Measurements from ENCODE around the gene ADD3.

Gene ADD3

GRCh38 chr10:109977382-109977806 is 30.4 kb upstream of the ADD3 start (continued):
- TF ChIP-seq ZNF768 (tag by site-specific recombination; IDR thresholded peaks at IDR 0.05) (0 out of 2 replicates have a peak, but pooled peaks have one; percentile 27), PRDM2 (tag by site-specific recombination; IDR thresholded peaks at IDR 0.05; ENCODE audit: borderline replicate concordance) (no peak), ZNF132 (tag by site-specific recombination; IDR thresholded peaks at IDR 0.05; ENCODE audit: borderline replicate concordance) (no peak), SCRT2 (tag by site-specific recombination; IDR thresholded peaks at IDR 0.05) (peak; percentile 76), ZNF138 (tag by site-specific recombination; IDR thresholded peaks at IDR 0.05; ENCODE audit: borderline replicate concordance) (no peak), ZNF18 (tag by site-specific recombination; IDR thresholded peaks at IDR 0.05) (no peak), ZNF157 (tag by site-specific recombination; IDR thresholded peaks at IDR 0.05) (no peak), ZNF10 (tag by site-specific recombination; IDR thresholded peaks at IDR 0.05) (no peak), ZNF354C (tag by site-specific recombination; IDR thresholded peaks at IDR 0.05; ENCODE audit: borderline replicate concordance, low read depth) (no peak), ZNF423 (tag by site-specific recombination; IDR thresholded peaks at IDR 0.05) (no peak), ZNF175 (tag by site-specific recombination; IDR thresholded peaks at IDR 0.05) (no peak), BCL11A (tag by site-specific recombination; IDR thresholded peaks at IDR 0.05; ENCODE audit: low read depth) (no peak), ZNF311 (tag by site-specific recombination; IDR thresholded peaks at IDR 0.05; ENCODE audit: borderline replicate concordance) (no peak), ZNF600 (tag by site-specific recombination; IDR thresholded peaks at IDR 0.05) (peak; percentile 59), ZNF426 (tag by site-specific recombination; IDR thresholded peaks at IDR 0.05) (no peak), ZNF335 (tag by site-specific recombination; conservative IDR thresholded peaks at IDR 0.05) (0 out of 2 replicates have a peak, but pooled peaks have one; percentile 27), ZNF571 (tag by site-specific recombination; IDR thresholded peaks at IDR 0.05) (no peak), FEZF1 (tag by site-specific recombination; IDR thresholded peaks at IDR 0.05) (peak; percentile 67), ZNF843 (tag by site-specific recombination; IDR thresholded peaks at IDR 0.05) (peak; percentile 61; the same call in 1 of the 2 replicates), ZBTB6 (tag by site-specific recombination; IDR thresholded peaks at IDR 0.05) (no peak), KLF10 (tag by site-specific recombination; IDR thresholded peaks at IDR 0.05) (peak; percentile 16; the same call in 1 of the 2 replicates), ZNF501 (tag by site-specific recombination; IDR thresholded peaks at IDR 0.05) (no peak), WT1 (tag by site-specific recombination; IDR thresholded peaks at IDR 0.05) (no peak), ZNF510 (tag by site-specific recombination; IDR thresholded peaks at IDR 0.05; ENCODE audit: insufficient replicate concordance) (no peak), AEBP2 (tag by site-specific recombination; IDR thresholded peaks at IDR 0.05; ENCODE audit: borderline replicate concordance) (no peak), TCF7L2 (IDR thresholded peaks at IDR 0.05; ENCODE audit: borderline replicate concordance, low read depth, low read length) (peak; percentile 73), OSR2 (tag by site-specific recombination; IDR thresholded peaks at IDR 0.05) (peak; percentile 67), ZFP37 (tag by site-specific recombination; IDR thresholded peaks at IDR 0.05) (no peak), ZNF223 (tag by site-specific recombination; IDR thresholded peaks at IDR 0.05) (no peak), ZNF211 (tag by site-specific recombination; IDR thresholded peaks at IDR 0.05; ENCODE audit: low read depth) (no peak), ZFP69B (tag by site-specific recombination; IDR thresholded peaks at IDR 0.05) (no peak)

Data from HEK293 (cell line).